Measurements from ENCODE around the gene MFRP.
"Not testable (repeated sequence)": the region's sequence is repeated elsewhere in the genome, so short reads cannot be mapped to it uniquely, and the experiment has no call there.

Gene MFRP

DNA sequence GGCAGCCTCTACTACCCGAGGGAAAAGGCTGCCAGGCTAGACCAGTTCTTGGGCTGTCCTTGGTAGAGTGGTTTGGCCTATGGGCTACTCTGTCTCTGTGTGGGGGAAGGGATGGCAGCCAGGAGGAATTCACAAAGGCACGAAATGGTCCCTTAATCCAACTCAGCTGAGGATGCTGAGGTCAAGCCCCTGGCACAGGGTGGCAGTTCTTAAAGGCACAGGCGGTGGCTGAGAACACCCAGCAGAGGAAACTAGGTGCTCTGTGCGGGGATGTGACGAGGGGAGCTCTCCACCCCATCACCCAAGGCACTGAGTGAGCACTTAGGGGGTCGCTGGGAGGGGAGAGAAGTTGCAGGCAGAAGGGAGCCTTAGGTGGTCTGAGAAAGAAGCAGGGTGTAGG lies at the start of gene MFRP:
Gene MFRP (minus strand): TSS at position 101 of the 400 bp plus-strand sequence. CDS start 192 bp downstream, outside the sequence.
- DNase-seq (ENCODE audit: low read depth), result no peak

- no peak for DNase-seq (ENCODE audit: low read depth)
These were observed 44.8 kb upstream of the MFRP start for GRCh38 chr11:119391275-119391674.

DNA sequence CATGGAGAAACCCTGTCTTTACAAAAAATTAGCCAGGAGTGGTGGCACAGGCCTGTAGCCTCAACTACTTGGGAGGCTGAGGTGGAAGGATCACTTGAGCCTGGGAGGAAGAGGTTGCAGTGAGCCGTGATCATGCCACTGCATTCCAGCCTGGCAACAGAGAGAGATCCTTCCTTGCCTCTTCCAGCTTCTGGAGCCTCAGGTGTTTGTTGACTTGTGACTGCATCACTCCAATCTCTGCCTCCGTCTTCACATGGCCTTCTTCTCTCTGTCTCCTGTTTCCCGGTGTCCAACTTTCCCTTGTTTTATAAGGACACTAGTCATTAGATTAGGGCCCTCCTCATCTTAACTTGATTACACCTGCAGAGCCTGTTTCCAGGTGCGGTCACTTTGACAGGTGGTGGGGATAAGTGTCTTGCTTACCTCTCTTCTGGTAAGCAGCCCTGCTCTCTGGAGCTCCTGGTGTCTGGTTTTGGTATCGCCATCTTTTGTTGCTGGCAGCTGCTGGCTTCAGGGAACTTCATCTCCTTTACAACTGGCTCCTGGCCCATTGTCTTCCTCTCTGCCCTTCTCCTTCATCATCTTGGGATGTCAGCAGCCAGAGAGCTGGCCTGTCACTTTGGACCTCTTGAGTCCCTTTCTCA lies 43.2 kb upstream of the MFRP start:
- no peak for DNase-seq (ENCODE audit: low read depth)

DNA sequence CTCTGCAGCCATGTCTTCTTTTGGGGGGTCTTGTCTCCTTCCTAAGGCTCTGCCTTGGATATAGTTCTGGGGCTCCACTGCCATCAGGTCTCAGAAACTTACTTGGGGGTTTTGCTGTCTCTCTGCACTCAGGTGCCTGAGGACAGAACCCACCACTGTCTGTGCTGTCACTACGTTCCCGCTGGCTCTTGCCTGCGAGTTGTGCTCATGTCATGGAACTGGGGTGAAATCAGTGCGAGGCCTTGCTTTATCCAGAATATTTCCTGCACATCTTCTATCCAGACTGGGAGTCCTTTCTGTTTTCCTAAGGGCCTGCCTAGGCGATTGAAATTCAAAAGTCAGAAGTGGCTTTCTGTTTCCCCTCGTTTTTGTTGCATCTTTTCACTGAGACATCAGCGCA lies 41.6 kb upstream of the MFRP start:
- no peak for DNase-seq (ENCODE audit: low read depth)

GRCh38 chr11:119384332-119384731 lies 37.8 kb upstream of the MFRP start:
- no peak for DNase-seq (ENCODE audit: low read depth)

- not testable (repeated sequence) for DNase-seq (ENCODE audit: low read depth)
These were observed 36.0 kb upstream of the MFRP start for GRCh38 chr11:119382513-119382912.

DNA sequence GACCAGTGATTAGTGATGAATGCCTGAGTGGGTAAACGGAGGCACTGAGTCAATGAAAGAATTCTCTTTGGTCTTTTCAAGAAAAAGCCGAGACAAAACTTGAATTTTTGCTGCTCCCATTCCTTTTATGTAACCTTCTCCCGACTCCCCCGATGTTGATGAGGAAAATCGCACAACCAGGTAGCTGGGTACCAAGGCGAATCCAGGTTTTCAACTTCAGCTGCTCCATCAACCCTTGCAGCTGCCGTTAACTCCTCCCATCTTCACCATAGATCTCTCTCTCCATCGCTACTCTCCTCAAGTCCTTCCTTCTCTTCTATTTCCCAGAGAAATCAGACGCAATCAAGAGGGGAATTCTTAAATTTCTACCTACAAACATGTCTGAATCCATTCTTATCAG lies 35.6 kb upstream of the MFRP start:
- DNase-seq (ENCODE audit: low read depth), result no peak

DNA sequence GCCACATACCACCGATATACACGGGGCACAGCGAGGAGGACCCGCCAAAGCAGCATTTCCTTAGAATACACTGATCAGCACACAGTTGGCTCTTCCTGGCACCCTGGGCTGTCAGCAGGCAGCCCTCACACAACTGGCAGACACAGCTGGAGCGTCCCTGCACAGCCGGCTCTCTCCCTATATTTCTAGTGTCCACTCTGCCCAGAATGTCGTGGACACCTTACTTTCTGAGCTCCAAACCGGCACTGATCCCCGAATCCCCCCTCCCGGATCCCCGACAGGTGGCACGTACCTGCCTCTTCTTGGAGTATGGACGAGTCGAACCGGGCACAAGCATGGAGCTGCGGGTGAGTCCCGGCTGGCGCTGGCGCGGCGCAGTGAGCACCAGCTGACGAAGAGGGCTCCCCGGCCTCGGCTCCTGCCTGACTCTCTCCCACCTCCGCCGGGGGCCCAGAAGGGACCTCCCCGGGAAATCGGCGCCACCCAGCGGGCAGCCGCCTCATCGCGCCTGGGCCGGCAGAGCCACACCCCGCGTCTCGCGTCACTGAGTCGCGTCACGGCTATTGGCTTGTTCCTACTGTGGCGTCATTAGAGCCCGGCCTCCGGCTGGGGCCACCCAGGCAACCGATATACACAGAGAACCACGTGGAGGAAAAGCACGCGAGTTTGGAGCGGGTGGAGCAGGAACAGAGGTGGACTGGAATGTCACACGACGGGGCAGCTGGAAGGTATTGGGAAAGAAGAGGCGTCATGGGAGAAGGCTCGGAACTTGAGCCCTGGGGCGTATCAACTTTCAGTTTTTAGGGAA lies 34.9 kb upstream of the MFRP start, which contains the start of gene USP2:
Gene USP2 (minus strand): TSS at position 510 of the 808 bp plus-strand sequence. CDS start 8,210 bp downstream, outside the sequence.
- peak; percentile 77 for DNase-seq (ENCODE audit: low read depth)

- DNase-seq (ENCODE audit: low read depth), result no peak
These were observed 34.3 kb upstream of the MFRP start for GRCh38 chr11:119380827-119381180.

- no peak for DNase-seq (ENCODE audit: low read depth)
These were observed 33.8 kb upstream of the MFRP start for GRCh38 chr11:119380160-119380826.

- DNase-seq (ENCODE audit: low read depth), result no peak
These were observed 32.5 kb upstream of the MFRP start for GRCh38 chr11:119378851-119379465.

GRCh38 chr11:119377961-119378667 lies 31.6 kb upstream of the MFRP start:
- DNase-seq (ENCODE audit: low read depth), result no peak

GRCh38 chr11:119377112-119377901 lies 30.8 kb upstream of the MFRP start:
- DNase-seq (ENCODE audit: low read depth), result no peak

DNA sequence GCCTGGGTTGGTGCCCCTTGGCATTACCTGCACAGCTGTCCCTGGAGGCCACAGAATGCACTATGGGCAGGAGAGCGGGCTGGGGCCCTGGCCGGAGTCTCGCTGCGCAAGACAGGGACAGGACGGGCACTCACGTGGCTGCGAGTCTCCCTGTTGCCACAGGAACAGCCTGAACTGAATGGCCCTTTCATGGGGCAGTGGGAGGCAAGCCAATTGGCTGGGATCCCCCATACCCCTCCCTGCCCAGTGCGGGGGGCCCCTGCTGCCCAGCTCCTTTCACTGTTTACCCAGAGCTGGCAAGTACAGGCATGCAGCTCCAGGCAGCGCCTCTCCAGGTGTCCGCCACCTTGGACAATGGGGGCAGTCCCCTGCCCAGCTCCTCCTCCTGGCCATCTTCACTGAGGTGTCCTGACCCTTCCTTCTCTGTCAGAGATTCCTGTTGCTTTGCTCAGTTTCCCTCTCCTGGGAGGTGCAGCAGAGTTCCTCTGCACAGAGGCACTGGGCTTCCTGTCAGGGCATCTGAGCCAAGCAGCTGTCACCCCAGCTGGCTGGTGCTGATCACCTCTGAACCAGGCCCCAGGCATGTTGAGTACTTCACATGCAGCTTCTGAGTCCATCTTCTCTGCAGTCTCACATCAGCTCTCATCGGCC lies 29.8 kb upstream of the MFRP start:
- DNase-seq (ENCODE audit: low read depth), result no peak

GRCh38 chr11:119375337-119376196 lies 29.1 kb upstream of the MFRP start:
- DNase-seq (ENCODE audit: low read depth), result no peak

GRCh38 chr11:119374632-119375336 lies 28.3 kb upstream of the MFRP start:
- DNase-seq (ENCODE audit: low read depth), result no peak

DNA sequence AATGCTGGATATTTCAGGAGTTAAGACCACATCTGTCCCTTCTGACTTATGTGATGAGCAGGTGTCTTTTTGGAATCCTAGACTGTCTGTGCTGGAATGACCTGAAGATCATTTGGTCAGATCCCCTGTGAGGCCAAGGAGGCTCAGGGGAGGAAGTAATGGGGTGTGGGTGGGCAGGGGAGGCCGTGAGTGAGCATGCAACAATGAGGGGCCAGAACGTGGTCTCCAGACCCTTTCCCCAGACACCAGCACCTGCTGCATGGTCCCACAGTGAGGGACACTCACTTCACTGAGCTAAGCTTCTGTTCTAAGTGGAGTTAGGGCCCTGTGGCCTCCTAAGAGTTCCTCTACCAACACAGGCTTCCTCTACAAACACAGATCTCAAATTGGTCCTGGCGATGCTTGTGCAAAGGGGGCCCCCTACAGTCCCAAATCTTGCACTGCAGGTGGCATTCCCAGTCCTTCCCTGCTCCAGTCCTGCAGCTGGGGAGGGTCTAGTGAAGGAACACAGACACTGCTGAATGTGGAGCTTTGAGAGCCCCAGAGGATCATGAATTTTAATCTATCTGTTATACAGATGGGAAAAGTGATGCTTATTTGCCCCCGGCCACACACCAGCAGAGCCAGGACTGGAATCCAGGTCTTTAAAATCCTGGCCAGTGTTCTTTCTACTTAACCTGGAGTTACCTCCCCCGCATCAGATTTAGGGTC lies 27.6 kb upstream of the MFRP start:
- DNase-seq (ENCODE audit: low read depth), result peak; percentile 71
